ENCODE data around the gene OPHN1.

DNA sequence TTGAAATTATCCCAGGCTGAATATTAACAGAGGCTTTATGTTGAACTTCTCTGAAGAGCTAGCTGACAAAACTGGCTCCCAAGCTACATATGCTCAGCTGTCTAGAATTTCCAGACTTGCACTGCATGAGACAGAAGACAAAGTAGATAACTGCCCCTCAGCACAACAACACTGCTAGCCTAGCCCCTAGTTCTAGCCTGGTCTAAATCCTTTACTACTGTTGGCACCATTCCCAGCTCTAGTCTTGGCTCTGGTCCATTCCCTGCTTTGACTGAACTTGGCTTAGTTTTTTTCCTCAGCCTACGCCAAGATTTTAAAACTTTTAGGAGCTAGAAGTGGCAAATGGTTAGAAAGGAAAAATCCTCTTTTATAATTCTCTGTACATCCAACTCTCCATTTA is 7.6 kb upstream of the OPHN1 start:
- TF ChIP-seq POLR2A (IDR thresholded peaks at IDR 0.05; ENCODE audit: low read depth, low read length), result no peak
- TF ChIP-seq POLR2AphosphoS5 (IDR thresholded peaks at IDR 0.05; ENCODE audit: low read depth, low read length), result no peak
- TF ChIP-seq TAF1 (IDR thresholded peaks at IDR 0.05; ENCODE audit: low read depth, low read length), result no peak
- no peak for TF ChIP-seq POU2F2 (IDR thresholded peaks at IDR 0.05; ENCODE audit: low read depth, low read length)
